GM12878 (cell line): ENCODE measurements around the gene CNIH2. TPM values are rescaled to one million over a fixed set of nuclear protein-coding genes. Genes with fewer than 3 reads are reported as not detected.

Source experiments
- ATAC-seq: fragments of 200-7000 bp; cut with Tn5 transposase; 3 replicates; pipeline ENCODE4 v1.9.1; 2020; ENCODE audit warnings: mild to moderate bottlenecking, moderate library complexity
- BruUV-seq: library from RNA; stranded (reverse); fragments of 400-500 nt; replicated peaks from 2 replicates; lab custom pipeline; 2021; lab: Mats Ljungman, UMichigan
- CTCF ChIA-PET: fragments of 300-600 bp; sonication (Branson Sonifier 250); formaldehyde crosslinking; extraction: SDS; loops from one replicate; lab custom pipeline; 2021; ENCODE audit warnings: inconsistent platforms; lab: Yijun Ruan, JAX
- POLR2A ChIA-PET: fragments of 350-600 bp; formaldehyde crosslinking; extraction: SDS; loops from one replicate; lab custom pipeline; 2021; ENCODE audit warnings: inconsistent platforms; lab: Charles Lee
- RAD21 ChIA-PET: fragments of 300-600 bp; sonication (Branson Sonifier 250); formaldehyde crosslinking; loops from one replicate; lab custom pipeline; 2023; ENCODE audit warnings: antibody characterized with exemption; ENCODE audit not compliant: unreplicated experiment; lab: Charles Lee
- SMC1A ChIA-PET: fragments of 300-600 bp; sonication (Branson Sonifier 250); formaldehyde crosslinking; loops from one replicate; lab custom pipeline; 2023; ENCODE audit not compliant: unreplicated experiment, uncharacterized antibody; lab: Charles Lee
- DNase-seq: peaks from one replicate; pipeline ENCODE4 v3.0.0-alpha.2; 2011; ENCODE audit warnings: low read depth, low spot score
- FAIRE-seq: peaks from 3 replicates; lab custom pipeline; 2011; peaks lifted over from hg19 to GRCh38; lab: Jason Lieb, UNC
- H2AFZ ChIP-seq: 2 replicates; pipeline ENCODE4 v1.6.0; 2011; ENCODE audit warnings: low read depth, low read length, control low read depth; ENCODE audit not compliant: control insufficient read depth
- H3K27ac ChIP-seq: 2 replicates; pipeline ENCODE4 v1.5.1; 2011; ENCODE audit warnings: control low read depth; ENCODE audit not compliant: control insufficient read depth, insufficient read depth
- H3K27me3 ChIP-seq, 2 experiments: replicated peaks in 1 of 2; 2 replicates each; pipeline versions ENCODE4 v1.6.0 to v1.6.1; 2011; ENCODE audit warnings: low read length in 1 of 2; ENCODE audit not compliant: control insufficient read depth in 2 of 2, insufficient read depth in 2 of 2
- H3K36me3 ChIP-seq, 2 experiments: 2 replicates each; pipeline ENCODE4 v1.5.1; 2011; ENCODE audit warnings: low read length in 1 of 2; ENCODE audit not compliant: control insufficient read depth in 2 of 2, insufficient read depth in 2 of 2
- H3K4me1 ChIP-seq: 2 replicates; pipeline ENCODE4 v1.6.1; 2011; ENCODE audit warnings: mild to moderate bottlenecking, low read length, moderate library complexity, mixed read lengths; ENCODE audit not compliant: control insufficient read depth, insufficient read depth
- H3K4me2 ChIP-seq: 2 replicates; pipeline ENCODE4 v1.6.0; 2011; ENCODE audit warnings: control low read depth; ENCODE audit not compliant: control insufficient read depth, insufficient read depth
- H3K4me3 ChIP-seq: fragments of 200-600 bp; sonication (generic); 2 replicates; pipeline ENCODE4 v1.5.1; 2016
- H3K79me2 ChIP-seq: 2 replicates; pipeline ENCODE4 v1.6.0; 2011; ENCODE audit warnings: low read length; ENCODE audit not compliant: control insufficient read depth, insufficient read depth
- H3K9ac ChIP-seq: 2 replicates; pipeline ENCODE4 v1.8.0; 2011; ENCODE audit warnings: low read length, control low read depth, mixed read lengths; ENCODE audit not compliant: control insufficient read depth, insufficient read depth
- H3K9me3 ChIP-seq: replicated peaks from 3 replicates; pipeline ENCODE4 v1.5.1; 2011; ENCODE audit warnings: mild to moderate bottlenecking, low read length; ENCODE audit not compliant: control insufficient read depth, insufficient read depth
- H4K20me1 ChIP-seq: 2 replicates; pipeline ENCODE4 v1.6.0; 2011; ENCODE audit not compliant: control insufficient read depth, insufficient read depth
- GATAD2B ChIP-seq: fragments of 450-650 bp; conservative IDR thresholded peaks from 2 replicates; pipeline ENCODE4 v1.6.1; 2017; ENCODE audit warnings: low read depth, mild to moderate bottlenecking, moderate library complexity
- JUNB ChIP-seq: IDR thresholded peaks from 2 replicates; pipeline ENCODE4 v1.6.1; 2016; ENCODE audit warnings: antibody characterized with exemption, mild to moderate bottlenecking
- ZNF207 ChIP-seq: fragments of 450-650 bp; IDR thresholded peaks from 2 replicates; pipeline ENCODE4 v1.6.1; 2014; ENCODE audit warnings: antibody characterized with exemption, mild to moderate bottlenecking, borderline replicate concordance
- WGBS: methylation state at CpG from one replicate; pipeline ENCODE4 v1.1.6; 2016; ENCODE audit warnings: low lambda C conversion rate; ENCODE audit not compliant: insufficient replicate concordance, insufficient coverage; ENCODE audit errors: missing lambda C conversion rate; 5-methylcytosine and 5-hydroxymethylcytosine counted together
- in situ Hi-C: fragments of 300-500 bp; cut with MboI; formaldehyde crosslinking; loops from 9 replicates; pipeline ENCODE4 v1.14.3; 2018; ENCODE audit warnings: mixed read lengths
- intact Hi-C: fragments of 100-400 bp; cut with micrococcal nuclease; formaldehyde crosslinking; loops from one replicate; pipeline ENCODE4 v1.14.2; 2022; ENCODE audit not compliant: unreplicated experiment
- polyA plus RNA-seq, 11 experiments: library from polyadenylated mRNA; depleted of rRNA in 4 of 11; unstranded in 6 of 11; stranded (reverse) in 5 of 11; fragments of >200 nt; fragmentation: Nextera tagmentation in 4 of 11; fragmentation: Illumina TruSeq in 1 of 11; extraction: Ambion mirVana in 4 of 11; extraction: Trizol in 1 of 11; gene quantifications; 1 replicate in 1 of 11; 2 replicates in 10 of 11; pipeline versions ENCODE4 v1.2.1 to v1.2.3, GENCODE V29; 2011 to 2016; ENCODE audit warnings: inconsistent platforms in 2 of 11, missing spikeins in 2 of 11, low read depth in 1 of 11
- total RNA-seq, 4 experiments: library from RNA; depleted of rRNA in 3 of 4; stranded (reverse); fragments of >200 nt in 3 of 4; fragmentation: Illumina TruSeq in 1 of 4; extraction: Trizol in 1 of 4; gene quantifications; 2 replicates each; pipeline versions ENCODE4 v1.2.1 to v1.2.3, GENCODE V29; 2013 to 2021

Gene CNIH2
- total and polyA plus RNA-seq, 10 of the 15 experiments (the other 5 are each of a cell fraction or from before 2014, with no cell fraction given) = 0.07 to 1.3 (median 0.68) TPM; not detected in 2

- no peaks in the 10 kb centered on the region for H3K36me3 ChIP-seq
- ATAC-seq (no peak), DNase-seq (no peak), FAIRE-seq (no peak)
- in situ Hi-C loops = no loop called here
- H2AFZ ChIP-seq = no peak overlapping the region
- 27% methylated on average over 20 of the region's 21 CpGs for WGBS
- ChIA-PET SMC1A (interaction anchor here (3.4 kb wide), 1 partner anchor 14 kb away, joined by 12 read pairs; no protein-coding TSS in a partner anchor), RAD21 (interaction anchor here (1.0 kb wide), 2 partner anchors 13 to 15 kb away, joined by 3 to 4 read pairs; no protein-coding TSS in a partner anchor), CTCF (interaction anchor here (1.5 to 3.8 kb wide), 2 partner anchors 9 to 14 kb away, joined by 6 to 34 read pairs; partner anchors contain the start of gene CD248), POLR2A (interaction anchor here (0.7 kb wide), 1 partner anchor 15 kb away, joined by 3 read pairs; no protein-coding TSS in a partner anchor)
- no TSS peak for BruUV-seq
- H3K4me3 ChIP-seq = no peak overlapping the region
- no peak overlapping the region for H3K9ac ChIP-seq
- no peaks in the 10 kb centered on the region; the same call in 2 of the 3 replicates for H3K9me3 ChIP-seq
- TF ChIP-seq GATAD2B (no peak), JUNB (no peak), ZNF207 (no peak)
- no peaks in the 10 kb centered on the region; a peak in 1 of 4 replicates for H3K27me3 ChIP-seq
- peaks cover 10% of the 10 kb centered on the region; the same call in 1 of the 2 replicates for H3K4me1 ChIP-seq
- H3K79me2 ChIP-seq = no peaks in the 10 kb centered on the region
- H4K20me1 ChIP-seq = no peaks in the 10 kb centered on the region
- no peak overlapping the region for H3K4me2 ChIP-seq
- intact Hi-C loops = no loop called here
- H3K27ac ChIP-seq = no peak overlapping the region
Measured at GRCh38 chr11:66326261-66327111, 48.5 kb downstream of the CNIH2 start.
